HepG2 (cell line): Measurements from ENCODE around the gene NEDD8.

ENCODE experiments used
- CCAR2 ChIP-seq: fragments of 200-400 bp; formaldehyde crosslinking; optimal IDR thresholded peaks from 2 replicates; pipeline ENCODE3; 2018; ENCODE audit warnings: low read depth, mild to moderate bottlenecking, low read length, moderate library complexity
- CTCF ChIP-seq: sonication (generic); formaldehyde crosslinking; IDR thresholded peaks from 2 replicates; pipeline ENCODE4 v1.5.0; 2020; ENCODE audit warnings: mild to moderate bottlenecking, missing genetic modification reagents, moderate library complexity
- IKZF4 ChIP-seq: sonication (generic); formaldehyde crosslinking; IDR thresholded peaks from 2 replicates; pipeline ENCODE4 v1.5.1; 2020; ENCODE audit warnings: borderline replicate concordance, mild to moderate bottlenecking, low read depth, missing genetic modification reagents; ENCODE audit errors: not compliant biosample characterization
- MXD1 ChIP-seq: sonication (generic); formaldehyde crosslinking; IDR thresholded peaks from 2 replicates; pipeline ENCODE4 v1.4.0; 2020; ENCODE audit warnings: mild to moderate bottlenecking, missing genetic modification reagents
- POLR2A ChIP-seq, 2 experiments: IDR thresholded peaks; 2 replicates each; pipeline ENCODE4 v1.6.1; 2011; ENCODE audit warnings: low read depth in 2 of 2, low read length in 2 of 2, mild to moderate bottlenecking in 1 of 2, moderate library complexity in 1 of 2; ENCODE audit not compliant: insufficient read depth in 1 of 2
- ZEB1 ChIP-seq: IDR thresholded peaks from 2 replicates; pipeline ENCODE4 v1.6.1; 2012; ENCODE audit warnings: mild to moderate bottlenecking, low read depth, inconsistent platforms; ENCODE audit not compliant: insufficient replicate concordance
- ZFP1 ChIP-seq: IDR thresholded peaks from 2 replicates; pipeline ENCODE4 v1.6.1; 2016
- ZFP37 ChIP-seq: sonication (generic); formaldehyde crosslinking; IDR thresholded peaks from 2 replicates; pipeline ENCODE4 v1.4.0; 2020; ENCODE audit warnings: missing genetic modification reagents, borderline replicate concordance
- ZKSCAN1 ChIP-seq: fragments of 150-350 bp; IDR thresholded peaks from 2 replicates; pipeline ENCODE4 v1.6.1; 2014; ENCODE audit warnings: low read length
- ZNF10 ChIP-seq: sonication (generic); formaldehyde crosslinking; IDR thresholded peaks from 2 replicates; pipeline ENCODE4 v1.4.0; 2020; ENCODE audit warnings: mild to moderate bottlenecking, low read depth, missing genetic modification reagents, borderline replicate concordance
- ZNF839 ChIP-seq: sonication (generic); formaldehyde crosslinking; IDR thresholded peaks from 2 replicates; pipeline ENCODE4 v1.4.0; 2020; ENCODE audit warnings: missing genetic modification reagents, mild to moderate bottlenecking, borderline replicate concordance

DNA sequence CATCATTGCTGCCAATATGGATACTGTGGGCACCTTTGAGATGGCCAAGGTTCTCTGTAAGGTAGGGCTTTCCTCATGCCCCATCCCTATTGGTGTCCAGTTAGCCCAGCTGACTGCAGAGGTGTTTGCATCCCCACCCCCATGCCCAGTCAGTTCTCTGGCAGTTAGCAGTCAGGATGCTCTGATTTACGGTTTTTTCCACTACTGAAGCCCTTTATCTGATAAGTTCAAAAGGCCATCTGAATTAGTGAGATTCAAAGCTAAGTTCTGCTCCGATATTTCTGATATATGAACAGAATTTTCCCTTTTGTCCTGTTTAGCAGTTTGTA is 1.3 kb upstream of the NEDD8 start:
- TF ChIP-seq POLR2A (IDR thresholded peaks at IDR 0.05; ENCODE audit: insufficient read depth in 1 of 2, low read depth in 2 of 2, low read length in 2 of 2): no peak
- TF ChIP-seq ZEB1: no peak
- no peak for TF ChIP-seq ZFP1 (CRISPR knock-in tag)
- no peak for TF ChIP-seq ZNF10
- no peak for TF ChIP-seq ZNF839 (CRISPR knock-in tag)
- no peak for TF ChIP-seq ZKSCAN1
- no peak for TF ChIP-seq IKZF4 (CRISPR knock-in tag)
- no peak for TF ChIP-seq MXD1 (CRISPR knock-in tag)
- TF ChIP-seq CTCF (CRISPR knock-in tag): no peak
- TF ChIP-seq ZFP37 (CRISPR knock-in tag): no peak
- no peak for TF ChIP-seq CCAR2
